Type B pancreatic cell (in vitro differentiated cells): Measurements from ENCODE around the gene ZNF343. TPM values are rescaled to one million over a fixed set of nuclear protein-coding genes. Genes with fewer than 3 reads are reported as not detected.
A peak's percentile ranks its signal among the peaks of the same experiment; 100 is the strongest.
"Not testable (repeated sequence)": the region's sequence is repeated elsewhere in the genome, so short reads cannot be mapped to it uniquely, and the experiment has no call there.

Source experiments
- DNase-seq: peaks from one replicate; pipeline ENCODE4 v3.0.0; 2021; ENCODE audit warnings: mixed read lengths; ENCODE audit not compliant: unreplicated experiment; ENCODE audit errors: extremely low spot score
- H3K27ac Mint-ChIP-seq: 2 replicates; pipeline ENCODE4 v1.8.0; 2021; ENCODE audit warnings: mild to moderate bottlenecking, mixed read lengths
- H3K27me3 Mint-ChIP-seq: 2 replicates; pipeline ENCODE4 v1.8.0; 2021; ENCODE audit warnings: mixed read lengths
- H3K36me3 Mint-ChIP-seq: 2 replicates; pipeline ENCODE4 v1.8.0; 2021; ENCODE audit warnings: mixed read lengths
- H3K4me1 Mint-ChIP-seq: one replicate; pipeline ENCODE4 v1.8.0; 2021; ENCODE audit warnings: mixed read lengths; ENCODE audit not compliant: unreplicated experiment
- H3K4me3 Mint-ChIP-seq: 2 replicates; pipeline ENCODE4 v1.8.0; 2021; ENCODE audit warnings: mild to moderate bottlenecking, mixed read lengths
- H3K9me3 Mint-ChIP-seq: 2 replicates; pipeline ENCODE4 v1.8.0; 2021; ENCODE audit warnings: mixed read lengths
- total RNA-seq: library from RNA; stranded (reverse); gene quantifications from 2 replicates; pipeline ENCODE4 v1.2.1, GENCODE V29; 2021; ENCODE audit warnings: low replicate concordance
- TF ChIP-seq, protein P1 (sequence below): fragments of 200-600 bp; sonication (generic); conservative IDR thresholded peaks from 2 replicates; pipeline ENCODE4 v1.5.0; 2021; ENCODE audit warnings: antibody characterized with exemption, mild to moderate bottlenecking

Gene ZNF343
- total RNA-seq, 1 donor from 2014 or later = 16.6 TPM

DNA sequence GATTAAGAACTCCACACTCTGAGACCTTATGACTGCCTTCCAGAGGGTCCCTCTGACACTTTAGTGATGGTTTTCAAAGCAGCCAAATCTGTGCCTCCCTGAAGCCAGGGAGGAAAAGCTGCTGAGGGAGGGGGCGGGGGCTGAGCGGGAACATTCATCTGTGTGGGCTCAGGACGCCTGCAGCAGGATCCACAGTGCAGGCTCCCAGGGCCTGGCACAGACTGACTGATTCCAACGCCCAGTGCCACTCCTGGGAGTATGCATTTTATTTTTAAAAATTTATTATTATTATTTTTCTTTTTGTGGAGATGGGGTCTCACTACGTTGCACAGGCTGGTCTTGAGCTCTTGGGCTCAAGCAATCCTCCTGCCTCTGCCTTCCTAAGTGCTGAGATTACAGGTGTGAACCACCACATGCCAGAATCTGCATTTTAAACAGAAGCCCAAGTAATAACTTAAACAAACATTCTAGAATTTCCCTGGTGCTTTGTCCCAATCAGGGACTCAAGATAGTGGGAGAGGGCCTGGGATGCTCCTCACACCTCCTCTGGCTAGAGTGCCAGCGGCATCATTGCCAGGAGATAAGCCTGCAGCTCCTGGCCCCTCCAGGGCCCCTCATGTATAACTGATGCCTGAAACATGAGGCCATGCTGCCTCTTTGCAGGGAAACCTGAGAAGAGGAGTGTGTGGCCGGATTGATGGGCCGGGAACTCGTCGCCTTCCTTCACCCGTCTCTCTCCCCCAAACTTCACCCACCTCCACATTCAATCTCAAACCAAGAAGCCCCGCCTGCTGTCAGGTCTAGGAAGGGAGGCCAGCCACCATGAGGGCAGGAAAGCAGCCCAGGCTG lies 27.2 kb upstream of the ZNF343 start:
- peaks cover 28% of the 10 kb centered on the region for H3K4me1 Mint-ChIP-seq
- H3K36me3 Mint-ChIP-seq = no peaks in the 10 kb centered on the region
- no peak overlapping the region for H3K27ac Mint-ChIP-seq
- H3K9me3 Mint-ChIP-seq = no peaks in the 10 kb centered on the region
- TF ChIP-seq, protein P1, sequence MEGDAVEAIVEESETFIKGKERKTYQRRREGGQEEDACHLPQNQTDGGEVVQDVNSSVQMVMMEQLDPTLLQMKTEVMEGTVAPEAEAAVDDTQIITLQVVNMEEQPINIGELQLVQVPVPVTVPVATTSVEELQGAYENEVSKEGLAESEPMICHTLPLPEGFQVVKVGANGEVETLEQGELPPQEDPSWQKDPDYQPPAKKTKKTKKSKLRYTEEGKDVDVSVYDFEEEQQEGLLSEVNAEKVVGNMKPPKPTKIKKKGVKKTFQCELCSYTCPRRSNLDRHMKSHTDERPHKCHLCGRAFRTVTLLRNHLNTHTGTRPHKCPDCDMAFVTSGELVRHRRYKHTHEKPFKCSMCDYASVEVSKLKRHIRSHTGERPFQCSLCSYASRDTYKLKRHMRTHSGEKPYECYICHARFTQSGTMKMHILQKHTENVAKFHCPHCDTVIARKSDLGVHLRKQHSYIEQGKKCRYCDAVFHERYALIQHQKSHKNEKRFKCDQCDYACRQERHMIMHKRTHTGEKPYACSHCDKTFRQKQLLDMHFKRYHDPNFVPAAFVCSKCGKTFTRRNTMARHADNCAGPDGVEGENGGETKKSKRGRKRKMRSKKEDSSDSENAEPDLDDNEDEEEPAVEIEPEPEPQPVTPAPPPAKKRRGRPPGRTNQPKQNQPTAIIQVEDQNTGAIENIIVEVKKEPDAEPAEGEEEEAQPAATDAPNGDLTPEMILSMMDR = no peak
- H3K4me3 Mint-ChIP-seq = no peak overlapping the region
- H3K27me3 Mint-ChIP-seq = peaks cover 53% of the 10 kb centered on the region
- no peak for DNase-seq

GRCh38 chr20:2533118-2533517 lies 24.4 kb upstream of the ZNF343 start:
- Mint-ChIP-seq H3K4me3 (no peak overlapping the region), H3K4me1 (peaks cover 12% of the 10 kb centered on the region), H3K27me3 (peaks cover 54% of the 10 kb centered on the region), H3K9me3 (no peaks in the 10 kb centered on the region), H3K36me3 (no peaks in the 10 kb centered on the region), H3K27ac (no peak overlapping the region)
- no peak for DNase-seq
- TF ChIP-seq, protein P1 = no peak

DNA sequence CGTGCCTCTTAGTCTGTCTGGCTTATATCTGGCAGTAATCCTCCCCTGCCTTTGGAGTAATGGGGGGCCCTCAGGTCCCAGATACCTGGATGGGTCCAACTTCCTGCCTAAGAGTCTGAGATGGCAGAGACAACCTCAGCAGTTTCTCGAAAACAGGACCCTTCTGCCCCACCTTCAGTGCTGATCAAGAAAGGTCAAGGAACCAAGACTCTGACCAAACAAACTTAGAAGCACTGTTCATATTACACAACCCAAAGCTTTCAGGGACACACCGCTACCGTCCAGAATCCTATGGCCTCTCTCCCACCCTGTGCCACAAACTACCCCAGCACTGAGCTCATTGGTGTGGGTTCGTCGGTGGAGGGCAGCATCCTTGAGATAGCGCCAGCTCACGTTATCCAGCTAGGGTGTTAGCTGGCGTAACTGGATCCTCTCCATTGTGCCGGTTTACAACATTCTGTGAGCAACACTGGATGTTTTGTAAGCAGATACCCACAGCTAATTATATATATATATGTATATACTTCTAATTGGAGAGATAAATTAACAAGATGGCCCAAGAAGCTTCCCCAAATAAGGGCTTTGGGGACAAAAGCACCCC lies 20.1 kb upstream of the ZNF343 start:
- TF ChIP-seq, protein P1 = no peak
- Mint-ChIP-seq H3K9me3 (no peaks in the 10 kb centered on the region), H3K27ac (no peak overlapping the region), H3K36me3 (no peaks in the 10 kb centered on the region), H3K27me3 (peaks cover 66% of the 10 kb centered on the region), H3K4me3 (no peak overlapping the region), H3K4me1 (peaks cover under 1% of the 10 kb centered on the region)
- DNase-seq = no peak

- no peak overlapping the region for H3K27ac Mint-ChIP-seq
Observed at GRCh38 chr20:2527762-2528161, 19.0 kb upstream of the ZNF343 start.

DNA sequence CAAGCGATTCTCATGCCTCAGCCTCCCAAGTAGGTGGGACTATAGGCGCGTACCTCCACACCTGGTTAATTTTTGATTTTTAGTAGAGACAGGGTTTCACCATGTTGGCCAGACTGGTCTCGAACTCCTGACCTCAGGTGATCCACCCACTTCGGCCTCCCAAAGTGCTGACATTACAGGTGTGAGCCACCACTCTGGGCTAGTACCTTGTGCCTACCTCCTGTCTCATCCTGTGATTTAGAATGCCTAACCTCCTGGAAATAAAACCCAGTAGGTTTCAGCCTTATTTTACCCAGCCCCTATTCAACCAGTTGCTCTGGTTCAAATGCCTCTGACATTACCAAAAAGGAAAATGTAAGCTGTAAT lies 17.5 kb upstream of the ZNF343 start:
- not testable (repeated sequence) for H3K9me3 Mint-ChIP-seq, H3K4me1 Mint-ChIP-seq, H3K27ac Mint-ChIP-seq, H3K4me3 Mint-ChIP-seq, H3K36me3 Mint-ChIP-seq, DNase-seq
- H3K27me3 Mint-ChIP-seq = peaks cover 61% of the 10 kb centered on the region

More at GRCh38 chr20:2527762-2528161, 19.0 kb upstream of the ZNF343 start:
- H3K27me3 Mint-ChIP-seq = peaks cover 62% of the 10 kb centered on the region
- no peaks in the 10 kb centered on the region for H3K4me1 Mint-ChIP-seq
- no peaks in the 10 kb centered on the region for H3K9me3 Mint-ChIP-seq
- no peaks in the 10 kb centered on the region for H3K36me3 Mint-ChIP-seq
- TF ChIP-seq, protein P1 = no peak
- DNase-seq = no peak
- no peak overlapping the region for H3K4me3 Mint-ChIP-seq

GRCh38 chr20:2524709-2525506 lies 16.2 kb upstream of the ZNF343 start:
- no peaks in the 10 kb centered on the region for H3K9me3 Mint-ChIP-seq
- H3K4me3 Mint-ChIP-seq = peak overlapping the region; percentile 91
- peaks cover 67% of the 10 kb centered on the region for H3K27me3 Mint-ChIP-seq
- H3K27ac Mint-ChIP-seq = peak overlapping the region; percentile 62
- H3K36me3 Mint-ChIP-seq = no peaks in the 10 kb centered on the region
- TF ChIP-seq, protein P1 = peak; percentile 11
- DNase-seq = no peak
- H3K4me1 Mint-ChIP-seq = peaks cover 3% of the 10 kb centered on the region
